ENCODE results near the gene ARHGAP6.
"Not testable (repeated sequence)": the region's sequence is repeated elsewhere in the genome, so short reads cannot be mapped to it uniquely, and the experiment has no call there.

The ARHGAP6 gene

DNA sequence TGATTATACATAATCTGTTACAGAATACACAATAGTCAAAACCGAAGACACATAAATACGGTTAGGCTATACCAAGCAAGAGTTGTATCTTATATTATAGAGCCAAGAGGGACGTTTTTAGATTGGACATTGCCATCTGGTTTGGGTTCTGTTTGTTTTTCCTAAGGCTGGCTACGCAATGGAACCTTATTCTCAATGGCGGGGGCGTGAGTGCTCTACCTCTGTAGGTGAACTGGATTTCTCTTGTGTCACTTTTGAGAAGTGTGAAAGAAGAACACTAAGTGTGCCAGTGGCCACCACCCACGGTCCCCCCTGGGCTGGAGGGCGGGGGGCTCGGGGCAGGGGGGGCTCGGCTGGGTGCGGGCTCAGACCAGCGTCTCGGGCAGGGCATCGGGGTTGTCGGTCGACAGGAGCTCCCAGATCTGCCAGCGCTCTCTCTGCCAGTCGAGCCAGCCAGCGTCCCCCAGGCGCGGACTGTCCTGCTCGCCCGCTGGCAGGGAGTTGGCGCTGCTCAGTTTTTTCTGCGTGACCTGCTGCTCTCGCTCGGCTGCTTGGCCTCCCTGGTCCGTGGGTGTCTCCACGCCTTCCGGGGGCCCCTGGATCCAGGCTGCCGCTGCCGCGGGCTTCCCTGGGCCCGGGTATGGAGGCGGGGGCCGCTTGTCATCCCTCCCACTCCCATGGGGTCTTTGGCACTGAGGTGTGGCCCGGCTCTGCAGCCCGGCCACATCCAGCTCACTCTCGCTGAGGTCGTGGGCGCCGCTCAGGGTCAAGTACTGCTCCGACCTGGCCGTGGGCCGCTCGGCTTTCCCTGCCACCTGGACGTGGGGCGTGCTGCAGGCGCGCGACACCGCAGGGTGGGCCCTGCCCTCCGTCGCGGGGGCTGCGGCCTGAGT, 527.0 kb downstream of the ARHGAP6 start:
- DNase-seq (ENCODE audit: low read depth, low spot score): no peak
- H3K27ac ChIP-seq: no peak overlapping the region

DNA sequence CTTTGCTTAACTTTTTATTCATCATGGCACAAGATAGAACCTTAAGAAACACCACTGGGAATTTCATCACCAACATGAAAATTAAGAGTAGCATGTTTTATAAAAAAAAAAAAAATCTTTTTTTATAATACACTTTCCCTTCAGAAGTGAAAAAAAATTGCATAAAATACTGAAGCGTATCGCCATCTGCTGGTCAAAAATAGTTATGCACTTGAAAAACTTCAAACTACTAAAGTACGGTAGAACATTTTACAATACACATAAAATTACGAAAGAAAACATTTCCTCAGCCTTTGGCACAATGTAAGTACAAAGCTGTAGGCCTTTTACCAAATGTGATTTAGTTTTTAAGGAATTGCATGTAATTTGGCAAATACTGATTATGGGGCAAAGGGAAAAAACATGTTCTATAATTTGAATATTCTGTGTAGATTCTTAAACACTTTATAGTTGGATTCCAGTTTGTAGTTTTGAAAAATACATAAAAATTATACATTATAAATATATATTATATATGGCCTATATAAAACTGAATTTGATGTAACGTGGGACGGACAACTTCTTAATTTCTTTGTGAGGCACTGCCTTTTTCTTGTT, 528.1 kb downstream of the ARHGAP6 start:
- no peak for DNase-seq (ENCODE audit: low read depth, low spot score)
- H3K27ac ChIP-seq: no peak overlapping the region

DNA sequence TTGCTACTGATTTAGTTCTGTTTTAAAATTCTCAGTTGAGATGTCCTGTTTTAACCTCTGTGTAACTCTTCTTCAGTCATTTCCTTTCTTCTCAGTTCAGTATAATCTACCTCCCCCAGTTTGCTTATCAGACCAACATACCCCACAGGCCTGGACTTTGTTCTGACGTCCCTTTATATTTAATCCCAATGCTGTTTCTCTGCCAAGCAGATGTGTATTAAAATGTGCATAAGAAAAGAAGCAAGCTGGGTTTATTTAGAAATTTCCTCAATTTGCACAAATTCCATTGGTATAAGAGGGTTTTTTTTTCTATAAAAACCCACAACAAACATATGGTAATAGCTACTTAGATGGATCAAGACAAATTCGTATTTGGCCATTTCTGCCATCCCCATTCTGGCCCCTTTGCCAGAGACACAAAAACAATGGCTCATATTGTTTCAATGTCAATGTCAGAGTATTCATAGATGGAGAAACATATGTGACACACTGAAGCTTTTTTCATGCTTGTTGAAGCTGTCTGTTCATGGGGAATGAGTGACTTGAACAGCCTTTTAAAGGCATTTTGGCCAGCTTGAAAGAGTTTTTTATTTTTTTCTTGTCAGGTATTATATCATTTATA, 530.0 kb downstream of the ARHGAP6 start:
- no peak overlapping the region for H3K27ac ChIP-seq
- DNase-seq (ENCODE audit: low read depth, low spot score): no peak

DNA sequence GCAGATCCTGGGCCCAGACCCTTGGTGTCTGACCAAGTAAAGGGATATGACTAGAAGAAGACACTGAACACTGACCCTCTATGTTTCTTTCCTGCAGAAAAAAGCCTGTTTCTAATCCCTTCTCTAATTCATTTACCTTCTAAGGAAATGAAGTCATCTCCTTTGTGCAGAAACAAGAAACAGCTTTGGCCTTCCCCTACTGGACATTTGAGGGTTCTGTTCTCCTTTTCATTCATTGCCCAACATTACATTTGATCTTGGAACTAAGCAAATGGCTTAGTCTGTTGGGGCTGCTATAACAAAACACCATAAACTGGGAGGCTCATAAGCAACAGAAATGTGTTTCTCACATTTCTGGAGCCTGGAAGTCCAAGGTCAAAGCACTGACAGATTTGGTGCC, 534.6 kb downstream of the ARHGAP6 start:
- no peak for DNase-seq (ENCODE audit: low read depth, low spot score)

DNA sequence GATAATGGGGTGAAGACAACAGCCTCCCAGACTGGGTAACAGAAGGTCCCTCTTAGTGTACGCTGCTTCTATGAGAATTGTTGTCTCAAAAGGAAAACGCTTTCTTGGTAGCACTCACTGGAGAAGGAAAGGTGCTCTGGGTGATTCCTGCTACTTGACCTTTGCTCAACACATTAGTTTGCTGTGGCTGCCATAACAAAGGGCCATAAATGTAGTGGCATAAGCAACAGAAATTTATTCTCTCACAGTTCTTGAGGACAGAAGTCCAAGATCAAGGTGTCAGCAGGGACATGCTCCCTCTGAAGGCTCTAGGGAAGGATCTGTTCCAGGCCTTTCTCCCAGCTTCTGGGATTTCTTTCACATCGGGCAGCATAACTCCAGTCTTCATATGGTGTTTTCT, 535.6 kb downstream of the ARHGAP6 start:
- DNase-seq (ENCODE audit: low read depth, low spot score): no peak
- H3K27ac ChIP-seq: no peak overlapping the region

More for the DNA sequence above, 534.6 kb downstream of the ARHGAP6 start:
- no peak overlapping the region for H3K27ac ChIP-seq

DNA sequence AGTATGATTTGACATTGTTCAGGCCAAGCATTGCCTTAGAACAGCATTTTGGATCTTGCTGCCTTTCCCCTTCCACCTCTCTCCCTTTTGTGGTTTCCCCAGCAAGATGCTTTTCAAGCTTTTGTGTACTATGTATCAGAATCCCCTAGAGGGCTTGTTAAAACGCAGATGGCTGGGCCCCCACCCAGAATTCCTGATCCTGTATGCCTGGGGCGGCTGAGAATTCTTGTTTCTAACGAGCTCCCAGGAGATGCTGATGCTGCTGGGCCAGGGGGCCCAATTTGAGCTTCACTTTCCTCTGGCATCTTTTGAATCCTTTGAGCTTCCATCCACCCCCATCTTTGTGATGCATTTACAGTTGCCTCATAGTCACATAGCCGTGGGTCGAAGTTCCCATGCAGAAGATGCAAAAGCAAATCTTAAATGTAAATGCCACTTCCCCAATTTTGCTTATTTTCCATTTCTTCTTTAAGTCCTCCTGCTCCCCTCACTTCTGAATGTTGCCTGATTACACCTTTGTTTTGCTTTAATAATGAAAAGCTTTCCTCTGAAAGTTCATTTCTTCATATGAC, 536.1 kb downstream of the ARHGAP6 start:
- no peak overlapping the region for H3K27ac ChIP-seq
- DNase-seq (ENCODE audit: low read depth, low spot score): no peak

DNA sequence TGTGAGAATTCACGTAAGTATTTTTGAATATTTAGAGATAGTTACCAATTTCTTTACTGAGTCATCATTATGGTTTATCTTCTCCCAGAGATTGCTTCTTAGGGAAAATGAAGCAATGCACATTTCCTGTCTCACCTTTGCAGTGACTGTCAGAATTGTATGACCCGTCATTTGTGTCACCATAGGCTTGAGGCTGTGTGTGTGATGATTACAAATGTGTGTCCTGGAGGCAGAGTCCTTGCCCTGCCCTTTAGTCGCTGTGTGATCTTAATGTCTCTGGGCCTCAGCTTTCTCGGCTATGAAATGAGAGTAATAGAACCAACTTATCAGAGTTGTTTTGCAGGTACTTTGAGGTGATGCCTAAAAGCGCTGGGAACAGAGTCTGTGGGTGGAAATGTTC, 540.7 kb downstream of the ARHGAP6 start:
- DNase-seq (ENCODE audit: low read depth, low spot score): no peak

DNA sequence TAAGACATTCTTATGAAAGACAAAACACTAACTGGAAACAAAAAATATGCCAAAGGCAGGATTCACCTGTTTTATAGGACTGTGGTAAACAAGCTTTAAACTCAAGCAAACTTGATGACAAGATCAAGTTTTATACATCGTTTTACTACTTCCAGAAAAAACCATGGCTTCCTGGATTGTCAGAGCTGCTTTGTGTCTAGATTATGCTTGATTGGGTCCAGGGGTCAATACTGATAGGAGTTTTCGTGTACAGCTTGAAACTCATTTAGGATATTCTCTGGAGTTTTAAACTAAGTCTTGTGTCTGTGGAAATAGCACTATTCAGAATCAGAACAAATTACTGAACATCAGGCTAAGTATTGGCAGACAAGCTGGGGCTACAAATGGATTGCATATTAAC, 541.6 kb downstream of the ARHGAP6 start:
- no peak for DNase-seq (ENCODE audit: low read depth, low spot score)
- H3K27ac ChIP-seq: no peak overlapping the region

More for the DNA sequence above, 540.7 kb downstream of the ARHGAP6 start:
- no peak overlapping the region for H3K27ac ChIP-seq

DNA sequence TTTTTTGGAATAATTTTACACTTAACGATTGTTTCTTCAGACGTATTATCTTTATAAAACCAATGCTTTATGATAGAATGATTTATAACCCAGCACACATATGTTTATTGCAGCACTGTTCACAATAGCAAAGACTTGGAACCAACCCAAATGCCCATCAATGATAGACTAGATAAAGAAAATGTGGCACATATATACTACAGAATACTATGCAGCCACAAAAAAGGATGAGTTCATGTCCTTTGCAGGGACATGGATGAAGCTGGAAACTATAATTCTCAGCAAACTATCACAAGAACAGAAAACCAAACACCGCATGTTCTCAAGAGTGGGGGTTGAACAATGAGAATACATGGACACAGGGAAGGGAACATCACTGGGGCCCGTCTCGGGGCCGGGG, 542.6 kb downstream of the ARHGAP6 start:
- not testable (repeated sequence) for DNase-seq (ENCODE audit: low read depth, low spot score); H3K27ac ChIP-seq

DNA sequence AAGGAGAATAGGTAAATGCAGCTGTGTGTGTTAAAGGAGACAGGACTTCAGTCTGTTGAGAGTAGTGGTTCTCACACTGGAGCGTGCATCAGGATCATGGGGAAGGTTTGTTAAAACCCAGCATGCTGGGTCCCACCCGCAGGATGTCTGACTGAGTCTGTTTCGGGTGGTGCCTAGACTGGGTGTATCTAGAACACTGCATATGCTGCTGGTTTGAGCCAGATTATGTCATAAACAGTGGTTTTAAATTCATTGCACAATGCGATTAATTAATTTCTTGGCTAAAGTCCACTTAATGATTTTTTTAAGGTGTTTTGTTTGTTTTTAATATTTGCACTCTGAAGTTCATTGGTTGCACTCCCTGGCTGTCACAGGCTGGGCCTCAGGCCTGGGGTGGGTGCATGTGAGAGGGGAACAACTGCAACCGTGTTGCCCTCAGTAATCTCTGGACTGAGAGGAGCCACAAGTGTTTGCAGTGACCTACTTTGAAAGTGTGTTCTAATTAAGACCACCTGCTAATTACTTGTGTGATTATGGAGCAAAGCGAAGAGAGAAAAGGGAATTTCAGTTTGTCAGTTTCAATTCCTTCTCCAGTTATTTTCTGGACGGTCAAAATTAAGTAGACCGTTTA, 546.3 kb downstream of the ARHGAP6 start:
- no peak for DNase-seq (ENCODE audit: low read depth, low spot score)

DNA sequence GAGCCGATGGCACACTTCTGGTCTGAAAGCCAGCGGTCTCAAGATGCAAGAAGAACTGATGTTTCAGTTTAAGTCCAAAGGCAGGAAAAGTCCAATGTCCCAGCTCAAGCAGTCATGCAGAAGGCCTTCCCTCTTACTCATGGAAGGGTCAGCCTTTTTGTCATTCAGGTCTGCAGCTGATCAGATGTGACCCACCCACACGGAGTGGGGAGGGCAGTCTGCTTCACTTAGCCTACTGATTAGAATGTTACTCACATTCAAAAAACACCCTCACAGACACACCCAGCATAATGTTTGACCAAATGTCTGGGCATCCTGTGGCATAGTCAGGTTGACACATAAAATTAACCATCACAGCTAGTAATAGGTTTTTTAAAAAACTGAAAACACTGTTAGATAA, 548.0 kb downstream of the ARHGAP6 start:
- H3K27ac ChIP-seq: no peak overlapping the region
- DNase-seq (ENCODE audit: low read depth, low spot score): no peak

More for the DNA sequence above, 546.3 kb downstream of the ARHGAP6 start:
- no peak overlapping the region for H3K27ac ChIP-seq

DNA sequence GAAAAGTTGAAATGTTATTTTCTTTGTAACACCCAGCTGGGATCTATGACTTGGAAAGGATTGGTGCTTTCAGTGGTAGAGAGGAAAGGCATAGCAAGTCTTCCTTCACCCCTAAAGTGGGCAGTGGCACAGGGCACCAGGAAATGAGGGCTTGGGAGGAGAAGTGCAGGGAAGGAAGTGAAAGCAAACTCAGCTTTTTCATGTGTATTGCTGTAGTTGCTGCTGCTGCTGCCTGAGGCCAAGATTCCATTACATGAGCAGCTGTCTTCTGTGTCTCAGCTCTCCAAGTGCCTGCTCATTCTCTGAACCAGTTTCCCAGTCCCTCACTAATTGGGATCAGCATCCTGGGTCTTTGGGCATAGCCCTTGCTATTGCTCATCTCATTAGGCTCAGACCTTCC, 552.0 kb downstream of the ARHGAP6 start:
- DNase-seq (ENCODE audit: low read depth, low spot score): no peak
- peak overlapping the region; percentile 25 for H3K27ac ChIP-seq

DNA sequence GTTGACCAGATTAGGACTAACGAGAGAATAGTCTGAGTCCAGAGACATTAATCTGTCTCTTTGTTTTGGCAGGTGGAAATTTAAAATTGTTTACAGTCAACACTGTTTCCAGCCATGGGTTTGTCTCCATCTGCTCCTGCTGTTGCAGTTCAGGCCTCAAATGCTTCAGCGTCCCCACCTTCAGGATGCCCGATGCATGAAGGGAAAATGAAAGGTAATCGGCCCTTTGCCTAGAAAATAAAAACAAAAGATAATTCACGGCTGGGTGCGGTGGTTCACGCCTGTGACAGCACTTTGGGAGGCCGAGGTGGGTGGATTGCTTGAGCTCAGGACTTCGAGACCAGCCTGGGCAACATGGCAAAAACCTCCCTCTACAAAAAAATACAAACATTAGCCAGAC, 553.8 kb downstream of the ARHGAP6 start:
- DNase-seq (ENCODE audit: low read depth, low spot score): no peak
- H3K27ac ChIP-seq: peak overlapping the region; percentile 60

DNA sequence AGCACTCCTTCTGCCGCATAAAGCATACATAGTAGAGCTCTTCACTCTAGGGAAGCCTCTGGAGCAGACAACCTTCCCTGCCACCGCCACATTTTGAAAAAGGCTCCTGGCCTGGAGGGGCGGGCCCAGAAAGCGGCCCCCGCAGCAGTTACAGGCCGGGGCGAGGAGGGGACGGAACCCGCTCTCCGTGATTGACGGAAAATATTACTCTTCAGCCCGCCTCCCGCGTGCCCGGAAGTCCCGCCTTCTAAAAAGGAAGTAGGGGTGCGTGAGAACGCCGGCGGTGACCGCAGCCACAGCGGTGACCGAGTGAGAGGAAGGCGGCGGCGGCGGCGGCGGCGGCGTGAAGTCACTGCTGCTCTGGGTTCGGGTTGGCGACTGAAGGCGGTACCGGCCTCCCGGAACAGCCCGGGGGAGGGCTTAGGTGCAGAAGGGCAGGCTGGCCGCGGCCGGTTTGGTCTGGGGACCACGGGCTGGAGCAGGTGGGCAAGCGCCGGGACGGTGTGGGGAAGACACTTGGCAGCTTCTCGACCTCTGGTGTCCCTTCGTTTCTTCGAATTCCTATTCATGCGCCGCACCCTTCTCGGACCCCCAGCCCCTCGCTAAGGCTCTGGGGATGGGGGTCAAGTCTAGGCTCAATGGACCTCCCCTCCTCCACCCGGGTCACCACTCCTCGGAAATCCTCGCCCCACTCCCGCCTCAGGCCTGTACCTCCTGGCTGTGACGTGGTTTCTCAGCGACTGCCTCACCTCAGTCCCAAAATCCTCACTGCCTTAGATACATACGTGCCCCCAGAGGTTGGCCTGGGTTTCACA, 554.5 kb downstream of the ARHGAP6 start, which contains the start of gene HCCS:
TSS of gene HCCS (plus strand) at position 296 of the 815 bp plus-strand sequence. CDS start 729 bp downstream, outside the sequence.
- DNase-seq (ENCODE audit: low read depth, low spot score): peak; percentile 18
- peak within 1 kb of the TSS; percentile 60 for H3K27ac ChIP-seq

DNA sequence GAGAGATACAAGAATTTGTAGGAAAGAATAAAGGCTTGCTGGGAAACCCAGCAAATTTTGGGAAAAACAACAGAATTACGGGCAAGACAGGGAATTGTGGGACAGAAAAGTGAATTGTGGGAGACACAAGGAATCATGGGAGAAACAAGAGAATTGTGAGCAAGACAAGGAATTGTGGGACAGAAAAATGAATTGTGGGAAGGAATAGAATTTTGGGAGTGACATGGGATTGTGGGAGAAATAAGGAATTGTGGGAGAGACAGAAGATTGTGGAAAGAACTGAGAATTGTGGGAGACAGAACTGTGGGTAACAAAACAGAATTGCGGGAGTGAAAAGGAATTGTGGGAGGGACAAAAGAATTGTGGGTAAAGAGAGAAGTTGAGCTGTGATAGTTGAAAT, 555.8 kb downstream of the ARHGAP6 start:
- H3K27ac ChIP-seq: no peak overlapping the region
- DNase-seq (ENCODE audit: low read depth, low spot score): no peak

DNA sequence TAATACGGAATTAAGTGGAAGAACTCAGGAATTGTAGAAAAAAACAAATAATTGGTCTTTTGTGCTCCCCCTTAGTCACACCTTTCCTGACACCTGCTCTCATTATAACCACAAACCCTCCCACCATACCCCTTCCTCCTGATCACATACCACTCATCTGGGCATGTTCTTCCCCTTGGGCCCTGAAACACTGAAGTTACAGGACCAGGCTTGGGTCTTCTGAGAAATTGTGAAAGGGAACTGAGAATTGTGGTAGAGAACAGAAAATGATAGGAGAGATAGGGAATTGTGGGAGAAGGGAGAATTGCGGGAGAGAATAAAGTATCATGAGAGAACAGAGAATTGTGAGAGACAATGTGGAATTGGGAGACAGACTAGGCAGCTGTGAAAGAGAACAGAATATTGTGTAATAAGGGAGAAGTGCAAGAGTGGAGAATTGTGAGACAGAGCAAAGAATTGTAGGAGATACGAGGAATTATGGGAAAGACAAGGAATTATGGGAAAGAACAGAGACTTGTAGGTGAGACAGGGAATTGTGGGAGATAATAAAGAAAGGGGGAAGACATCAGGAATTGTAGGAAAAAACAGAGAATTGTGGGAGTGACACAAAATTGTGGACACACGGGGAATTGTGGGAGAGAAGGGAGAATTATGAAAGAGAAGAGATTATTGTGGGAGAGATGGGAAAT, 557.3 kb downstream of the ARHGAP6 start:
- no peak overlapping the region for H3K27ac ChIP-seq
- no peak for DNase-seq (ENCODE audit: low read depth, low spot score)

DNA sequence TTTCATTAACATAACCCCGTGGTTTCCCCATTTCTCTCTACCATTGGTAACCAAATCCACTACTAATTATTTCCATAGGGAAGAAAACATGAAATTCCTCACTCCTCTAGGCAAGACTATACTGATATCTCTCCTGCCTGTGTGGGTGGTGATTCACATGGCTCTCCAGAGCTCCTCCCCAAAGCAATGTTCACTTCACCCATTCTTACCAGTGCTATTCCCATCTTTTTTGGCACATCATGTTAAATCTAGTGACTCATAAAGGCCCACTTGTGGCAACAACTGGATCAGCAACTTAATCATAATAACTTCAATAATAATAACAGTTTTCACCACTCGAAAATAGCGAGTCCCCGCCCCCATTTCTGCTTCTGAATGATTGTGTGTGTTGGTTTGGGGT, 560.6 kb downstream of the ARHGAP6 start:
- peak; percentile 16 for DNase-seq (ENCODE audit: low read depth, low spot score)
- H3K27ac ChIP-seq: no peak overlapping the region

DNA sequence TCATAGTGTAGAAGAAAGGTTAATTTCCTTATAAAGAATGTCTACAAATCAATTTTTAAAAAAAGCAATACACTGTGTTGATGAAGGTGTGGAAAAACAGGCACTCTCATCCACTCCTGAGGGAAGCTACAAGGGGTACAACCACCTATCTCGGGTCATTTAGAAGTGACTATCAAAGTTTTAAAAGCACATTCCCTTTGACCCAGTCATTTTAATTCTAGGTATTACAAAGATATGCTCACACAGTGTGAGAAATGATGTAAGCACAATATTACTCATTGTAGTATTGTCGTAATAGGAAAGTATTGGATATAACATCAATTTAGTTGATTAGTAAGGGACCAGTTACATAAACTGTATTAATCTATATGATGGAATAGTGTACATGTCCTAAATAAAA, 562.0 kb downstream of the ARHGAP6 start:
- no peak overlapping the region for H3K27ac ChIP-seq
- no peak for DNase-seq (ENCODE audit: low read depth, low spot score)

DNA sequence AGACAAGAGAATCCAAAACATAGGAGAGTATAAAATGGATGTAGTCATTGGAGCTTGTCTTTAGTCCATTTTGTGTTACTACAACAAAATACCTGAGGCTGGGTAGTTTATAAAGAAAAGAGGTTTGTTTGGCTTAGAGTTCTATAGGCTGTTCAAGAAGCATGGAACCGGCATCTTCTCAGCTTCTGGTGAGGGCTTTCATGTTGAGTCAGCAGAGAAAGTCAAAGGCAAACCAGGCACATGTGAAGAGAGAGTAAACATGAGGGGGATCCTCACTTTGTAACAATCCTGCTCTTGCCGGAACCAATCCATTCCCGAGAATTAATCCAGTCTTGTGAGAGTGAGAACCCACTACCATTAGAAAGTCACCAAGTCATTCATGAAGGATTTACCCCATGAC, 562.7 kb downstream of the ARHGAP6 start:
- no peak for DNase-seq (ENCODE audit: low read depth, low spot score)
- H3K27ac ChIP-seq: no peak overlapping the region
